Breast epithelium (tissue), 4 donors: ENCODE data around the gene STXBP6. TPM values are rescaled to one million over a fixed set of nuclear protein-coding genes. Genes with fewer than 3 reads are reported as not detected.

Source experiments
- DNase-seq, 2 donors: peaks; one replicate each; pipeline ENCODE4 v3.0.0-alpha.2; 2019; ENCODE audit warnings: low spot score in 2 of 2
- H3K27ac ChIP-seq, 2 donors: fragments of 200-600 bp; sonication (generic) in 1 of 2; one replicate each; pipeline ENCODE4 v1.5.1; 2016 to 2019; ENCODE audit warnings: mild to moderate bottlenecking in 1 of 2
- H3K27me3 ChIP-seq, 2 donors: fragments of 200-600 bp; sonication (generic) in 1 of 2; one replicate each; pipeline versions ENCODE4 v1.5.1 to v1.6.0; 2017 to 2019; ENCODE audit warnings: control low read depth in 1 of 2, mild to moderate bottlenecking in 1 of 2
- H3K36me3 ChIP-seq: fragments of 200-600 bp; one replicate; pipeline ENCODE4 v1.5.1; 2019
- H3K4me1 ChIP-seq, 2 donors: fragments of 200-600 bp; sonication (generic); one replicate each; pipeline ENCODE4 v1.5.1; 2016 to 2019; ENCODE audit warnings: control low read depth in 1 of 2
- H3K4me3 ChIP-seq, 3 donors: fragments of 200-600 bp; sonication (generic); 1 replicate in 2 of 3; 2 replicates in 1 of 3; pipeline ENCODE4 v1.5.1; 2016 to 2019; ENCODE audit warnings: mild to moderate bottlenecking in 3 of 3, moderate library complexity in 2 of 3
- H3K9me3 ChIP-seq, 2 donors: fragments of 200-600 bp; sonication (generic) in 1 of 2; one replicate each; pipeline ENCODE4 v1.5.1; 2016 to 2019; ENCODE audit warnings: control low read depth in 1 of 2
- POLR2A ChIP-seq: fragments of 450-650 bp; IDR thresholded peaks from one replicate; pipeline ENCODE4 v1.6.1; 2016; ENCODE audit warnings: antibody characterized with exemption, mild to moderate bottlenecking, moderate library complexity
- POLR2AphosphoS5 ChIP-seq, 3 donors: sonication (generic); formaldehyde crosslinking; IDR thresholded peaks; one replicate each; pipeline ENCODE4 v1.6.1; 2017; ENCODE audit warnings: antibody characterized with exemption in 3 of 3
- intact Hi-C: fragments of 100-400 bp; cut with DNase I; formaldehyde crosslinking; loops from one replicate; pipeline ENCODE4 v1.15.1; 2023; ENCODE audit warnings: low total_unique reads
- total RNA-seq, 3 donors: library from RNA; depleted of rRNA; stranded (reverse); fragments of >200 nt; gene quantifications; one replicate each; pipeline ENCODE4 v1.1.0, GENCODE V29; 2016
- TF ChIP-seq, protein P1 (sequence below), 3 donors: fragments of 450-650 bp; IDR thresholded peaks; one replicate each; pipeline ENCODE4 v1.5.1; 2016 to 2017; ENCODE audit warnings: antibody characterized with exemption in 3 of 3, mild to moderate bottlenecking in 3 of 3, moderate library complexity in 3 of 3

Gene STXBP6
- total RNA-seq, 3 donors from 2014 or later = 2.6 to 8.3 (median 5.3) TPM

DNA sequence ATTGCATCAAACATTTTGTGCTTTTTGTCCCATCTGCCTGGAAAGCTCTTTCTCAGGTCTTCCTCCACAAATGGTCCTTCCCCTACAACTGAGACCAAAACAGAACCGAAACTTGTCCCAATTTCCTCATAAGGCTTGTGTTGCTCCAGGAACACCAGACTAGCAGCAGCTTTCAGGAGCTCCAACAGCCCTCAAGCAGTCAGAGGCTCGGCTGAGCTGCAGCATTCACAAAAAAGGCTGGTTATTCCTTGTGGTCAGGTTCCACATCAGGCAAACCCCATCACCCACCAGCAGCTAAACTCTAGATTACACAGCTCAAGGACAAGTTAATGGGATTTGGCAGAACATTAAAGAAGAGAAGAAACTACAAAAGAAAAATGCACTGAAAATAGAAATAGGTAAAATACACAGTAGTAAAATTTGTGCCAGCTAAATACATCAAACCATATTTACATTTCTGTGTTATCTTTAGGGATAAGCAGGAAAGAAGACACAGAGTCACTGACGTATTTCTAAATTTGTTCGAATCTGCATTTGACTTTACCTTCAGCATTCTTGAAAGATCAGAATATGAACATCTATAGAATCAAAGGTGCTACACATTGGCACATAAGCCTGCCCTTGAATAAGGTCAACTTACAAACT, 141.2 kb downstream of the STXBP6 start:
- Histone ChIP-seq H3K4me1 (no peaks in the 10 kb centered on the region), H3K27ac (no peak overlapping the region), H3K9me3 (no peaks in the 10 kb centered on the region), H3K4me3 (no peak overlapping the region), H3K27me3 (no peaks in the 10 kb centered on the region), H3K36me3 (no peaks in the 10 kb centered on the region)
- intact Hi-C loops = no loop called here
- no peak for DNase-seq
- TF ChIP-seq POLR2A = no peak
- TF ChIP-seq, protein P1, sequence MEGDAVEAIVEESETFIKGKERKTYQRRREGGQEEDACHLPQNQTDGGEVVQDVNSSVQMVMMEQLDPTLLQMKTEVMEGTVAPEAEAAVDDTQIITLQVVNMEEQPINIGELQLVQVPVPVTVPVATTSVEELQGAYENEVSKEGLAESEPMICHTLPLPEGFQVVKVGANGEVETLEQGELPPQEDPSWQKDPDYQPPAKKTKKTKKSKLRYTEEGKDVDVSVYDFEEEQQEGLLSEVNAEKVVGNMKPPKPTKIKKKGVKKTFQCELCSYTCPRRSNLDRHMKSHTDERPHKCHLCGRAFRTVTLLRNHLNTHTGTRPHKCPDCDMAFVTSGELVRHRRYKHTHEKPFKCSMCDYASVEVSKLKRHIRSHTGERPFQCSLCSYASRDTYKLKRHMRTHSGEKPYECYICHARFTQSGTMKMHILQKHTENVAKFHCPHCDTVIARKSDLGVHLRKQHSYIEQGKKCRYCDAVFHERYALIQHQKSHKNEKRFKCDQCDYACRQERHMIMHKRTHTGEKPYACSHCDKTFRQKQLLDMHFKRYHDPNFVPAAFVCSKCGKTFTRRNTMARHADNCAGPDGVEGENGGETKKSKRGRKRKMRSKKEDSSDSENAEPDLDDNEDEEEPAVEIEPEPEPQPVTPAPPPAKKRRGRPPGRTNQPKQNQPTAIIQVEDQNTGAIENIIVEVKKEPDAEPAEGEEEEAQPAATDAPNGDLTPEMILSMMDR (IDR thresholded peaks at IDR 0.05) = no peak
- TF ChIP-seq POLR2AphosphoS5 (IDR thresholded peaks at IDR 0.05) = no peak

DNA sequence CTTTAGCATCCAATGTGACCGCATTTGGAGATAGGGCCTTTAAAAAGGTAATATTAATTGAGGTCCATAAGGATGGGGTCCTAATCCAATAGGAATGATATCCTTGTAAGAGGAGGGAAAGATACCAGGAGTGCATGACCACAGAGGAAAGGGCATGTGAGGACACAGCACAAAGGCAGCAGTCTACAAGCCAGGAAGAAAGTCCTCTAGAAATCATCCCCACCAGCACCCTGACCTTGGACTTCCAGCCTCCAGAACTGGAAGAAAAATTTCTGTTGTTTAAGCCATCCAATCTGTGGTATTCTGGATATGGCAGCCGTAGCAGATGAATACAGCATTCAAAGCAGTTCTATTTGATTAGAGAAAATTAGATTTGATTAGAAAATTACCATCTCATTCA, 145.4 kb downstream of the STXBP6 start:
- Histone ChIP-seq H3K4me3 (no peak overlapping the region), H3K4me1 (no peaks in the 10 kb centered on the region), H3K27ac (no peak overlapping the region), H3K9me3 (no peaks in the 10 kb centered on the region), H3K36me3 (no peaks in the 10 kb centered on the region), H3K27me3 (no peaks in the 10 kb centered on the region)
- TF ChIP-seq, protein P1 (IDR thresholded peaks at IDR 0.05) = no peak
- TF ChIP-seq POLR2A = no peak
- TF ChIP-seq POLR2AphosphoS5 (IDR thresholded peaks at IDR 0.05) = no peak
- intact Hi-C loops = no loop called here
- no peak for DNase-seq

DNA sequence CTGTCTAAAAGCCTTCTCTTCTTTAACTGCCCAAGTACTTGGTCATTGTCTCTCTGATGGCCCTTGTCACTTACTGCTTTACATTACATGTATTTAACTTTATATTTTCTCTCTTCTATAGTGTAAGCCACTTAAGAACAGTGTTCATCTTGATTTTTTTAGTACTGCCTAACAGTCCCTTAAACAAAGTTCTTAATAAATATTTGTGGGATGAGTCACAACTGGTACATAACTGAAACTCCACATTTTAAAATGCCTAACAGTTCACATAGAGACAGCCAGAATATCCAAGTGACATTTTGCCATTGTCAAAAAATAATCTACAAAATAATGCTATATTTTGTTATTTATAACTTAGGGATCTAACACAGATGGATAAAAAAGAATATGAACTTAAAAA, 146.6 kb downstream of the STXBP6 start:
- no peak overlapping the region for H3K27ac ChIP-seq
- no peaks in the 10 kb centered on the region for H3K9me3 ChIP-seq
- H3K4me3 ChIP-seq = no peak overlapping the region

DNA sequence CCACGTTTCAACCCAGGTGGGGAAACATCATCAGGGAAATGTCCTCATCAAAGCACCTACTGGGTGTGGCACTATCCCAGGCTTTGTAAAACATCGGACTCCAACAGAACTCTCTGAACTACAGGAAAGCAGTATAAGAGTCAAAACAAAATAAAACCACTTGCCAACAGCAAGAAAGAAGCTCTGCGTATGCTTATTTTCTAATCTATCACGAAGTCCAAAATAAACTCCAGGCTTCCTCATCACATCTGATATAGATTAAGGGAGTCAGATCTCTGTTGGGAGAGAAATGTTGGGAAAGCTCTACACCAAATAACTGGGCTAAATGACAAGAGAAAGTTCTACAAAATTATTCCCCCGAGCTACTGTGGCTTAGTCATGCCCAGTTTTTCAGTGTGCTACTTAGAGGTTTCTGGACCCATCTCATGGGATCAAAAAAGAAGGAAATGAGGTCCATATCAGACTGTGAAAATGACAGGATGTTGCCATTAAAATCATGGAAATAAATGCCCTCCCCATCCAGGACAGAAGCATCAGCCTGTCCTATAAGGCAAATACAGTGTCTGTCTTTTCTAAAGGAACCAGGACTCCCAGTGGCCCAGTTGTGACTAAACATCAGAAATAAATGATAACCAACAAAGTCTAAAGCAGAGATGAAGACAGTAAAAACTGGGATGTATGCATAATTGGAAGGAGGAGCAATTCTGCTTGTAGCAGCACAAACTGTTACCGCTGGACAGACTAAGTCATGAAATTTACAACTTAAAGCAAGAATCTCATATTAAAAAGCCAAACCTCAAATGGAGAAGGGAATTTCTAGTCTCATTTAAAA, 149.5 kb downstream of the STXBP6 start:
- Histone ChIP-seq H3K27ac (peak overlapping the region in 1 of 2 donors; percentile 20), H3K9me3 (no peaks in the 10 kb centered on the region), H3K27me3 (no peaks in the 10 kb centered on the region), H3K36me3 (no peaks in the 10 kb centered on the region), H3K4me3 (peak overlapping the region in 1 of 3 donors; percentile 1), H3K4me1 (no peaks in the 10 kb centered on the region)
- intact Hi-C loops = no loop called here
- no peak for DNase-seq
- TF ChIP-seq, protein P1 (IDR thresholded peaks at IDR 0.05) = no peak
- TF ChIP-seq POLR2A (no peak), POLR2AphosphoS5 (IDR thresholded peaks at IDR 0.05) (no peak)

More for the DNA sequence above, 146.6 kb downstream of the STXBP6 start:
- intact Hi-C loops = loop anchor here (2.0 kb wide), 1 partner anchor 25 kb away; no protein-coding TSS in a partner anchor
- no peaks in the 10 kb centered on the region for H3K4me1 ChIP-seq
- no peaks in the 10 kb centered on the region for H3K36me3 ChIP-seq
- no peak for TF ChIP-seq POLR2A
- TF ChIP-seq POLR2AphosphoS5 (IDR thresholded peaks at IDR 0.05) = no peak
- TF ChIP-seq, protein P1 (IDR thresholded peaks at IDR 0.05) = no peak
- no peaks in the 10 kb centered on the region for H3K27me3 ChIP-seq
- no peak for DNase-seq

DNA sequence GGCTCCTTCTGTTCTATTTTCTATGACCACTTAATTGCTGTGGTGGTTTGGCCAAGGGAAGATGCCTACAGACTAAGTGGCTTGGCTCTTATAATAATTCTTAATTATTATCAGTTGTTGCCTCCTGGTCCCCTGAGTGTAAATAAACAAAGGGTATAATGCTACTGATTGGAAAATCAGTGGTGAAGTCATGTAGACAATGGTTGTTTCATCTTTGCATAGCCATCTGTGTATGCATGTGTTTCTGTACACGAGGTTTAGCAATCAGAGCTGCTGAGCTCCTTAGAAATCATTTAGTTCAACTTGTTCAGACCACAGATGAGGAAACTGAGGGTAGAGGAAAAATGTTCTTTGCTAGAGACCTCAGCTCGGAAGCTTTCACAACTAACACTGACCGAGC, 152.2 kb downstream of the STXBP6 start:
- no peak for DNase-seq
- H3K27me3 ChIP-seq = no peaks in the 10 kb centered on the region
- H3K27ac ChIP-seq = no peak overlapping the region
- H3K4me1 ChIP-seq = no peaks in the 10 kb centered on the region
- H3K9me3 ChIP-seq = no peaks in the 10 kb centered on the region
- H3K36me3 ChIP-seq = no peaks in the 10 kb centered on the region
- TF ChIP-seq POLR2A (no peak), POLR2AphosphoS5 (IDR thresholded peaks at IDR 0.05) (no peak)
- no peak overlapping the region for H3K4me3 ChIP-seq
- intact Hi-C loops = no loop called here
